Neural progenitor cell (in vitro differentiated cells): Measurements from ENCODE around the gene YOD1. TPM values are rescaled to one million over a fixed set of nuclear protein-coding genes. Genes with fewer than 3 reads are reported as not detected.

Experiments
- DNase-seq: peaks from one replicate; pipeline ENCODE4 v3.0.0-alpha.2; 2016; ENCODE audit warnings: low spot score
- H2AFZ ChIP-seq: fragments of 200-600 bp; sonication (generic); replicated peaks from 2 replicates; pipeline ENCODE4 v1.6.1; 2016; ENCODE audit warnings: antibody characterized with exemption
- H3F3A ChIP-seq: fragments of 200-600 bp; sonication (generic); 2 replicates; pipeline ENCODE4 v1.6.1; 2016; ENCODE audit warnings: antibody characterized with exemption, low read depth
- H3K27ac ChIP-seq: fragments of 200-600 bp; sonication (generic); 2 replicates; pipeline ENCODE4 v1.5.1; 2016; ENCODE audit warnings: mild to moderate bottlenecking
- H3K27me3 ChIP-seq: fragments of 200-600 bp; sonication (generic); 2 replicates; pipeline ENCODE4 v1.6.1; 2016; ENCODE audit warnings: mild to moderate bottlenecking, moderate library complexity
- H3K36me3 ChIP-seq: fragments of 200-600 bp; sonication (generic); 2 replicates; pipeline ENCODE4 v1.5.1; 2016
- H3K4me1 ChIP-seq: fragments of 200-600 bp; sonication (generic); 2 replicates; pipeline ENCODE4 v1.6.1; 2016; ENCODE audit warnings: mixed run types
- H3K4me2 ChIP-seq: fragments of 200-600 bp; sonication (generic); 2 replicates; pipeline ENCODE4 v1.6.1; 2016
- H3K4me3 ChIP-seq: fragments of 200-600 bp; sonication (generic); 2 replicates; pipeline ENCODE4 v1.5.1; 2016
- H3K79me2 ChIP-seq: fragments of 200-600 bp; sonication (generic); 2 replicates; pipeline ENCODE4 v1.6.1; 2016; ENCODE audit warnings: low read depth
- H3K9ac ChIP-seq: fragments of 200-600 bp; sonication (generic); 2 replicates; pipeline ENCODE4 v1.6.1; 2016
- H3K9me3 ChIP-seq: fragments of 200-600 bp; sonication (generic); 2 replicates; pipeline ENCODE4 v1.5.1; 2016; ENCODE audit warnings: low read depth
- H4K20me1 ChIP-seq: fragments of 200-600 bp; sonication (generic); 2 replicates; pipeline ENCODE4 v1.6.1; 2016; ENCODE audit warnings: low read depth
- H3K27ac Mint-ChIP-seq: 3 replicates; pipeline ENCODE4 v1.8.0; 2021; ENCODE audit warnings: mixed read lengths
- H3K27me3 Mint-ChIP-seq: 2 replicates; pipeline ENCODE4 v1.8.0; 2022; ENCODE audit warnings: low read depth, mild to moderate bottlenecking, inconsistent platforms, moderate library complexity, mixed read lengths; ENCODE audit not compliant: insufficient read depth
- H3K36me3 Mint-ChIP-seq: 3 replicates; pipeline ENCODE4 v1.8.0; 2021; ENCODE audit warnings: mixed read lengths
- H3K4me1 Mint-ChIP-seq: 3 replicates; pipeline ENCODE4 v1.8.0; 2021; ENCODE audit warnings: mixed read lengths
- H3K4me3 Mint-ChIP-seq: 3 replicates; pipeline ENCODE4 v1.8.0; 2021; ENCODE audit warnings: mild to moderate bottlenecking, moderate library complexity, mixed read lengths
- H3K9me3 Mint-ChIP-seq: 3 replicates; pipeline ENCODE4 v1.8.0; 2020; ENCODE audit warnings: mixed read lengths
- EZH2 ChIP-seq: fragments of 200-600 bp; sonication (generic); IDR thresholded peaks from 2 replicates; pipeline ENCODE4 v1.6.1; 2017; ENCODE audit warnings: antibody characterized with exemption, mild to moderate bottlenecking, moderate library complexity
- EZH2phosphoT487 ChIP-seq: fragments of 200-600 bp; sonication (generic); IDR thresholded peaks from 2 replicates; pipeline ENCODE4 v1.6.1; 2017; ENCODE audit warnings: antibody characterized with exemption
- total RNA-seq: library from RNA; depleted of rRNA; stranded (reverse); fragments of >200 nt; gene quantifications from 2 replicates; pipeline ENCODE4 v1.2.3, GENCODE V29; 2015; ENCODE audit warnings: low replicate concordance
- TF ChIP-seq, protein P1 (sequence below): fragments of 200-600 bp; sonication (generic); IDR thresholded peaks from 2 replicates; pipeline ENCODE4 v1.5.1; 2017; ENCODE audit warnings: antibody characterized with exemption, mild to moderate bottlenecking

Gene YOD1
- total RNA-seq, 1 donor from 2014 or later, result 27.0 TPM

DNA sequence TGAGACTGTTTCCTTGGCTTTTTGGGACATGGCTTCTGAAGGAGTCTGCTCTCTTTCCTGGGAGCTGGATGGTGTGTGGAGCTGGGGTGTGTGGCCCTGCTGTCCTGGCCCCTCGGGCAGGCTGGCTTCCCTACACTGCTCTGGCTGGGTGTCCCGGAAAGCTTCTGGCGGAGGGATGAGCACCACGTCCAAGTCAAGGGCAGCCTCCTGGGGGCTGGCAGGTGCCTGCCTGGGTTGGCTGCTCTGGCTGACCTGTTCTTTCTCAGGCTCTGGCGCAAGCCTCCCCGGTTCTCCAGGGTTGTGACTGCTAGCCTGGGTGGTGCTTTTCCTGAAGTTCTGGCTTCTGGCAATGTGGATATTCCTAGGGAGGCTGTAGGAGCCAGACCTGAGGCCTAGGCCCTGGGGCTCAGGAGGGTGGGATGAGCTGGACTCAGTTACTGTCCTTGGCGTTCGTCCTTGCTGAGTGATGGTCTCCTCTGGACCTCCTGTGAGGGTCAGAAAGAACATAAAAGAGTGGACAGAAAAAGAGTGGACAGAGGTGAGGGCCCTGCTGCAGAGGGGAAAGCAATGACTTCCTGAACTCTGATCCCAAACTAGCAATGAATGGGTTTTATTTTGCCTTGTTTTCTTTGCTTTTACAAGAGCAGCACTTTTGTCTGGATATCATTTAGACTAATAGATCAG, 27.9 kb downstream of the YOD1 start:
- Histone ChIP-seq H3F3A (no peaks in the 10 kb centered on the region), H3K4me3 (no peak overlapping the region), H3K9ac (no peak overlapping the region), H3K4me2 (no peak overlapping the region), H3K79me2 (no peaks in the 10 kb centered on the region), H3K27ac (no peak overlapping the region), H3K27me3 (no peaks in the 10 kb centered on the region), H3K9me3 (no peaks in the 10 kb centered on the region), H3K4me1 (peaks cover 7% of the 10 kb centered on the region), H3K36me3 (no peaks in the 10 kb centered on the region), H2AFZ (no peak overlapping the region), H4K20me1 (no peaks in the 10 kb centered on the region)
- Mint-ChIP-seq H3K36me3 (no peaks in the 10 kb centered on the region), H3K4me1 (peaks cover 16% of the 10 kb centered on the region), H3K4me3 (no peak overlapping the region), H3K27ac (peak overlapping the region; percentile 18), H3K9me3 (no peaks in the 10 kb centered on the region), H3K27me3 (peaks cover 4% of the 10 kb centered on the region)
- TF ChIP-seq, protein P1, sequence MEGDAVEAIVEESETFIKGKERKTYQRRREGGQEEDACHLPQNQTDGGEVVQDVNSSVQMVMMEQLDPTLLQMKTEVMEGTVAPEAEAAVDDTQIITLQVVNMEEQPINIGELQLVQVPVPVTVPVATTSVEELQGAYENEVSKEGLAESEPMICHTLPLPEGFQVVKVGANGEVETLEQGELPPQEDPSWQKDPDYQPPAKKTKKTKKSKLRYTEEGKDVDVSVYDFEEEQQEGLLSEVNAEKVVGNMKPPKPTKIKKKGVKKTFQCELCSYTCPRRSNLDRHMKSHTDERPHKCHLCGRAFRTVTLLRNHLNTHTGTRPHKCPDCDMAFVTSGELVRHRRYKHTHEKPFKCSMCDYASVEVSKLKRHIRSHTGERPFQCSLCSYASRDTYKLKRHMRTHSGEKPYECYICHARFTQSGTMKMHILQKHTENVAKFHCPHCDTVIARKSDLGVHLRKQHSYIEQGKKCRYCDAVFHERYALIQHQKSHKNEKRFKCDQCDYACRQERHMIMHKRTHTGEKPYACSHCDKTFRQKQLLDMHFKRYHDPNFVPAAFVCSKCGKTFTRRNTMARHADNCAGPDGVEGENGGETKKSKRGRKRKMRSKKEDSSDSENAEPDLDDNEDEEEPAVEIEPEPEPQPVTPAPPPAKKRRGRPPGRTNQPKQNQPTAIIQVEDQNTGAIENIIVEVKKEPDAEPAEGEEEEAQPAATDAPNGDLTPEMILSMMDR, result no peak
- TF ChIP-seq EZH2phosphoT487, result no peak
- TF ChIP-seq EZH2, result no peak
- no peak for DNase-seq

DNA sequence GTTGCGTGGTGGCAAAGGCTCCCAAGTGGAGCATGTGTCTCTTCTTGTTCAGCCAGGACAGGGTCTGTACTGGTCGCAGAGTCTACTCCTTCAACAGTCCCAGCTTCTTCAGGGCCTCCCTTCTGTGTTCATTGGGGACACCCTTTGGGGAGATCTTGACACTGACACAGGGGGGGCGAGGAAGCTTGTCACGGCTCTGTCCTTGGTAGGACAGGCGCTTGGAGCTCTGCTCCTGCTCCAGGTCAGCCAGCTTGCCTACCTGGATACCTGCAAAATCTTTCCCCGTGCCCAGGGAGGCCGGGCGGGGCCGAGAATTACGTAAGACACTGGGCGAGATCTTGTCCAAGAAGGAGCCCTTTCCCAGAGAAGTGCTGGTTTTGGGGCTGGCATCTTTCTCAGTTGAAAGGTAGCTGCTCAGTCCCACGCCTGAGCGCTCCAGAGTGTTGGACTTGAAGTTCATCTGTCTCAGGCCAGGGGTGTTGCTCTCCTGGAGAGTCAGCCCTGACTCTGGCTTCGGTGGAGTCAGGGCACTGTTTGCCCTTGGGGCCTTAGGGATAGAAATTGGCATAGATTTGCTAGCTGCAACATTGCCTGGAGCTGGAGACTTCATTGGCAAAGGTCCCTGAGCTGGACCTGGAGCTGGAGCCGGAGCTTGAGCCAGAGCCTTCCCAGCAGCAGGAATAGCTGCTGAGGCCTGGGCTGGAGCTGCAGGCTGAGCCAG, 29.0 kb downstream of the YOD1 start:
- Mint-ChIP-seq H3K27me3 (peaks cover 4% of the 10 kb centered on the region), H3K9me3 (no peaks in the 10 kb centered on the region), H3K36me3 (no peaks in the 10 kb centered on the region), H3K4me3 (no peak overlapping the region), H3K27ac (no peak overlapping the region), H3K4me1 (peaks cover 16% of the 10 kb centered on the region)
- peaks cover 7% of the 10 kb centered on the region for H3K4me1 ChIP-seq
- H3K27ac ChIP-seq, result no peak overlapping the region
- DNase-seq, result no peak
- H3K9ac ChIP-seq, result no peak overlapping the region
- H3K79me2 ChIP-seq, result no peaks in the 10 kb centered on the region
- no peak overlapping the region for H3K4me2 ChIP-seq
- TF ChIP-seq EZH2, result no peak
- TF ChIP-seq, protein P1, result no peak
- no peak for TF ChIP-seq EZH2phosphoT487
- H3K36me3 ChIP-seq, result no peaks in the 10 kb centered on the region
- H2AFZ ChIP-seq, result no peak overlapping the region
- no peaks in the 10 kb centered on the region for H4K20me1 ChIP-seq
- H3K27me3 ChIP-seq, result no peaks in the 10 kb centered on the region
- H3K4me3 ChIP-seq, result no peak overlapping the region
- H3F3A ChIP-seq, result no peaks in the 10 kb centered on the region
- no peaks in the 10 kb centered on the region for H3K9me3 ChIP-seq

DNA sequence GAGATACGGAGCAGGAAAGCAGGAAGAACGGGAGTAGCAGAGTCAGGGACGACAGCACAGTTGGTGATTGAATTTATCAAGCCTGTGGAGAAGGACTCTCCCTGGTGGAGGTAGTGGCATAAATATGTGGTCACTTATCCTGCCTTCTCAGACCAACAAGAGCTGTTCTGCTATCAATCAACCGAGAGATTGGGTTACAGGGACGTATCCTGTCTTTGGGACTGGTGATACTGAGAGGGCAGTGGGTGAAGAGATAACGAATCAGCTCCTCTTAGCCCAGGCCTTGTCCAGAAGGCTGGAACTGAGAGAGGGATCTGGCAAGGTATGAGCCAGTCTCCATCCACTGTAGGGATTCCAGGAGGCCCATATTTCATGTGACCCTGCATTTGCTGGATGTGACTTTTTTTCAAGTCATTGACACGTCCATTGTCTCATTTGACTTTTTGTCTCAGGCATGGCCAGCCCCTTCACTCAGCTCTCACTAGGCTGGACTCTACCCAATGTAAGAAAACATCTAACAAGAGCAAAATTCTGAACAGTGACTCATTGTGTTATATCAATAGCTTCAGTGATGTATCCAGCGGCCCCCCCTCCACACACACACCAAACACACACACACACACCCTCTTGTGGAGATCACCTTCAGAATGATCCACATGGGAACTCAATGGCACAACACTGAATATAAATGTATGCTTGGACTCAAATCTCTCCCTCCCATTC, 29.7 kb downstream of the YOD1 start:
- no peaks in the 10 kb centered on the region for H3K79me2 ChIP-seq
- Mint-ChIP-seq H3K4me1 (peaks cover 13% of the 10 kb centered on the region), H3K4me3 (no peak overlapping the region), H3K36me3 (no peaks in the 10 kb centered on the region), H3K27me3 (peaks cover 5% of the 10 kb centered on the region), H3K27ac (no peak overlapping the region), H3K9me3 (no peaks in the 10 kb centered on the region)
- H3F3A ChIP-seq, result no peaks in the 10 kb centered on the region
- no peak overlapping the region for H3K9ac ChIP-seq
- H3K36me3 ChIP-seq, result no peaks in the 10 kb centered on the region
- no peaks in the 10 kb centered on the region for H3K9me3 ChIP-seq
- no peaks in the 10 kb centered on the region for H3K27me3 ChIP-seq
- no peaks in the 10 kb centered on the region for H4K20me1 ChIP-seq
- no peak for TF ChIP-seq EZH2
- TF ChIP-seq, protein P1, result no peak
- TF ChIP-seq EZH2phosphoT487, result no peak
- DNase-seq, result no peak
- no peak overlapping the region for H3K4me3 ChIP-seq
- no peak overlapping the region for H2AFZ ChIP-seq
- H3K27ac ChIP-seq, result no peak overlapping the region
- H3K4me2 ChIP-seq, result no peak overlapping the region
- H3K4me1 ChIP-seq, result peaks cover 7% of the 10 kb centered on the region
